ENCODE results near the gene SATB1. TPM values are rescaled to one million over a fixed set of nuclear protein-coding genes. Genes with fewer than 3 reads are reported as not detected.
"Not testable (repeated sequence)": the region's sequence is repeated elsewhere in the genome, so short reads cannot be mapped to it uniquely, and the experiment has no call there.

Gene SATB1
- total RNA-seq, 1 donor from 2014 or later, result 41.6 TPM

GRCh38 chr3:18330772-18331441 is 94.2 kb downstream of the SATB1 start:
- DNase-seq (ENCODE audit: missing footprints); ATAC-seq; intact Hi-C loops (cut with DNase I): not testable (repeated sequence)

DNA sequence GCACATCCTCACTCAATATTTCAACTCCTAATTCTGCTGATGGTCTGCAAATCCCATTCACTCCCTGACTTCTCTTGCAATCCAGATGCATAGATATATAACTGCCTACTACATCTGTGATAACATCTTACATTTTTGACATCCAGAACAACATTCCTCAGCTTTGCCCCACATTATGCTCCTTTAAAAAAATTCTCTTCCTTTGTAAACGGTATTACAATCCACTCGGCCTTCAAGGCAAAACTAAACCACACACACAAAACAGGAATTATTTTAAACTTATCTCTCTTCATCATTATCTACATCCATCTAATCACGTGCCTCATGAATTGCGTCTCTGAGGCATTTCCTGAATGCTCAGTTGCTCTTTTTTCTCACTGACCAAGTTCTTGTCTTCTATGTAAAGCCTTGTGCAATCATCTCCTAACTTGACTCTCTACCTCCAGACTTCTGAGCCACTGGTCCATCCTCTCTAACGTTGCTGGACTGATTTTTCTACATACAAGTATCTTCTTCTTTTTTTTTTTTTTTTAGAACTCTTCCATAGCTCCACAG is 117.0 kb downstream of the SATB1 start:
- intact Hi-C loops (cut with DNase I), result no loop called here
- DNase-seq (ENCODE audit: missing footprints) (no peak), ATAC-seq (no peak)

GRCh38 chr3:18307529-18307928 is 117.6 kb downstream of the SATB1 start:
- DNase-seq (ENCODE audit: missing footprints) (no peak), ATAC-seq (no peak)
- intact Hi-C loops (cut with DNase I), result no loop called here

GRCh38 chr3:18302517-18302916 is 122.6 kb downstream of the SATB1 start:
- DNase-seq (ENCODE audit: missing footprints) (no peak), ATAC-seq (no peak)
- intact Hi-C loops (cut with DNase I), result no loop called here

- intact Hi-C loops (cut with DNase I), result no loop called here
- DNase-seq (ENCODE audit: missing footprints), result no peak
- no peak for ATAC-seq
These were observed 123.4 kb downstream of the SATB1 start for GRCh38 chr3:18301781-18302180.

DNA sequence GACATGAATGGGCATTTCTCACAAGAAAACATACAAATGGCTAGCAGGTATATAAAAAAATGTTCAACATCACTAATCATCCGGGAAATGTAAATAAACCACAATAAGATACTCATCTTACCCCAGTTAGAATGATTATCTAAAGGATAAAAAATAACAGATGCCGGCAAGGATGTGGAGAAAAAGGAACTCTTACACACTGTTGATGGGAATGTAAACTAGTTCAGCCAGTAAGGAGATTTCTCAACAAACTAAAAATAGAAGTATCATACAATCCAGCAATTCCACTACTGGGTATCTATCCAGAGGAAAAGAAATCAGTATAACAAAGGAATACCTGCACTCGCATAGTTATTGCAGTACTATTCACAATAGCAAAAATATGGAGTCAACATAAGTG is 124.2 kb downstream of the SATB1 start:
- intact Hi-C loops (cut with DNase I), result no loop called here
- DNase-seq (ENCODE audit: missing footprints) (no peak), ATAC-seq (no peak)

- no peak for ATAC-seq
- DNase-seq (ENCODE audit: missing footprints), result no peak
- intact Hi-C loops (cut with DNase I), result no loop called here
These were observed 128.0 kb downstream of the SATB1 start for GRCh38 chr3:18297126-18297525.
